ENCODE measurements around the gene BCAR3. TPM values are rescaled to one million over a fixed set of nuclear protein-coding genes. Genes with fewer than 3 reads are reported as not detected.
A peak's percentile ranks its signal among the peaks of the same experiment; 100 is the strongest.

Gene BCAR3
- total RNA-seq, 6 donors from 2014 or later: 26.3 to 48.8 (median 31.9) TPM

DNA sequence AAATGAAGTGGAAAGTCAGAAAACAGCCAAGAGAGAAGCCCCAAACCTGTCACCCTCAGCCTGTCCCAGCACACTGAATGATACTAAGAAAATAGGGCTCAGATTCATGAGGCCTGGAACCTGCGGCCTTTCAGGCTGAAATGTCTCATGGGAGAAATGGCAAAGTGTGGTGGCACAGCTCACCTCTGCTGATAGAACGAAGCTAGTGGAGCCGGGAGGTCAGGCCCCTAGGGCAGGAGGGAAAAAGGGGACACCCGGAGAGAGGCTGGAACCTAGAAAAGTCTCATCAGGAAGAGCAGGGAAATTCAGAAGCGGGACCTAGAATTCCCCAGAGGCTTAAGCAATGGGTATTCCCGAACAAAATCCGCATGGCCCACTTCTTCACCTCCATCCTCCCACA, 107.1 kb downstream of the BCAR3 start:
- Histone ChIP-seq H3K9me3 (no peaks in the 10 kb centered on the region), H3K27me3 (no peaks in the 10 kb centered on the region), H3K4me3 (no peak overlapping the region), H3K27ac (peak overlapping the region in 1 of 4 donors; percentile 53), H3K36me3 (peaks cover 4 to 90% (median 48%) of the 10 kb centered on the region in 4 donors), H3K4me1 (peaks cover 3 to 12% (median 5%) of the 10 kb centered on the region in 4 donors)
- ATAC-seq (ENCODE audit: low FRiP score in 2 of 2) (no peak), DNase-seq (no peak)
- WGBS, 2 donors: 94 to 96% methylated on average over 7 of the region's 7 CpGs
- no peak for TF ChIP-seq POLR2AphosphoS5 (IDR thresholded peaks at IDR 0.05)
- no peak for TF ChIP-seq EP300 (IDR thresholded peaks at IDR 0.05)
- TF ChIP-seq, protein P1, sequence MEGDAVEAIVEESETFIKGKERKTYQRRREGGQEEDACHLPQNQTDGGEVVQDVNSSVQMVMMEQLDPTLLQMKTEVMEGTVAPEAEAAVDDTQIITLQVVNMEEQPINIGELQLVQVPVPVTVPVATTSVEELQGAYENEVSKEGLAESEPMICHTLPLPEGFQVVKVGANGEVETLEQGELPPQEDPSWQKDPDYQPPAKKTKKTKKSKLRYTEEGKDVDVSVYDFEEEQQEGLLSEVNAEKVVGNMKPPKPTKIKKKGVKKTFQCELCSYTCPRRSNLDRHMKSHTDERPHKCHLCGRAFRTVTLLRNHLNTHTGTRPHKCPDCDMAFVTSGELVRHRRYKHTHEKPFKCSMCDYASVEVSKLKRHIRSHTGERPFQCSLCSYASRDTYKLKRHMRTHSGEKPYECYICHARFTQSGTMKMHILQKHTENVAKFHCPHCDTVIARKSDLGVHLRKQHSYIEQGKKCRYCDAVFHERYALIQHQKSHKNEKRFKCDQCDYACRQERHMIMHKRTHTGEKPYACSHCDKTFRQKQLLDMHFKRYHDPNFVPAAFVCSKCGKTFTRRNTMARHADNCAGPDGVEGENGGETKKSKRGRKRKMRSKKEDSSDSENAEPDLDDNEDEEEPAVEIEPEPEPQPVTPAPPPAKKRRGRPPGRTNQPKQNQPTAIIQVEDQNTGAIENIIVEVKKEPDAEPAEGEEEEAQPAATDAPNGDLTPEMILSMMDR (IDR thresholded peaks at IDR 0.05): no peak
- no peak for TF ChIP-seq POLR2A (IDR thresholded peaks at IDR 0.05)

DNA sequence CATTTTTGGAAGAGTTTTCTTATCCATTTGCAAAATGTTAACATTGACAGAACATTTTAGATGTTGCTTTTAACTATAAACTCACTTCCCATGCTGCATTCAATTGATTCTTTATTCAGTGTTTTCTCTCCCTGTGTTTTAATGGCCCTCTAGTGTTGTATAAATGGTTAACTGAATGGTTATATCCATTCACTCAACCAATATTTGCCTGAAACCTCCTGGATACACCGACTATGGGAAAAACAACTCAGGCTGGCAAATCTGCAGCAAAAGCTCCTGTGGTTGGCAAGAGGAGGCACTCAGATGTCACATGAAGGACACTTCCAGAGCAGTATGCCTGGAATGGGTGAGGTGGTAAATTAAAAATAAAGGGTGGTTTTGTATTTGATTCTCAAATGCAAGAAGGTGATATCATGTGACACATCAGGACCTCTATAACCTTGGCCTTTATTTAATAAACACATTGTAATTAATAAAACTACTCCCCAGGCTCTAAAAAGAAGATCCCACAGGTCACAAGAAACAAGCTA, 107.6 kb downstream of the BCAR3 start:
- Histone ChIP-seq H3K9me3 (no peaks in the 10 kb centered on the region), H3K27me3 (no peaks in the 10 kb centered on the region), H3K36me3 (peaks cover 4 to 92% (median 49%) of the 10 kb centered on the region in 4 donors), H3K4me1 (peaks cover 0 to 7% (median 1%) of the 10 kb centered on the region in 4 donors), H3K27ac (peak overlapping the region in 1 of 4 donors; percentile 53), H3K4me3 (no peak overlapping the region)
- DNase-seq (no peak), ATAC-seq (ENCODE audit: low FRiP score in 2 of 2) (no peak)
- 63 to 74% methylated on average over 1 of the region's 1 CpG for WGBS, 2 donors
- TF ChIP-seq POLR2A (IDR thresholded peaks at IDR 0.05) (no peak), EP300 (IDR thresholded peaks at IDR 0.05) (no peak), POLR2AphosphoS5 (IDR thresholded peaks at IDR 0.05) (no peak)
- TF ChIP-seq, protein P1 (IDR thresholded peaks at IDR 0.05): no peak

DNA sequence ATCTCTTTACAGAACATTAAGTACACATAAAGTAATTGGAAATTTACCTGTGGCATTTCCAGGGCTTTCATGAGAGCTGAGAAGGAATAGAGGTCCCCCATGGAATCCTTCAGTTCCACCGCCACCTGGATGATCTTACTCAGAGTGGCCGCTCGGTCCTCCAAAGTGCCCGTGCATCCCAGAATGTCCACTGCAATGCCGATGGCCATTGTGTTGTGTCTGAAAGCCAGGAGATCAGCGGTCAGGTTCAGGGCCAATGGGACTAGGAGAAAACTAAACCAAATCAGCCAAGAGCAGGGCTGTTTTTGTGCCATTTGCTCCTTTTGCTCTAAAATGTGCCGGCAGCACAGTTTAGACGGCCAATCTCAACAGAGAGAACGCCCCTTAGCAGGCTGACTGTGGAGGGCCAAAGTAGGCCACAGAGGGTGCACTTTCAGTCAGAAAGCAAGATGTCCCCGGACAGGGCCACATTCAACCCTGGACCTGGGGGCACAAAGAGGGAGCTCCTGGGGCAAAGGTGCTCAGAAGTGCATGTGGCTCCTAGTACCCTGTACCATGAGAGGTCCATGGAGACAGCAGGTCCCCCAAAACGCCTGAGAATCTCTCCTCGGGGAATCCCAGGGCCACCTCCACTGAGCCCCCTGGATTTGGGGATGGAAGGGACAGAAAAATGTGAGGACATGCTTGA, 109.9 kb downstream of the BCAR3 start:
- peaks cover 4 to 87% (median 62%) of the 10 kb centered on the region in 4 donors for H3K36me3 ChIP-seq
- H3K27ac ChIP-seq: peak overlapping the region in 1 of 4 donors; percentile 27
- H3K9me3 ChIP-seq: no peaks in the 10 kb centered on the region
- DNase-seq (no peak), ATAC-seq (ENCODE audit: low FRiP score in 2 of 2) (no peak)
- H3K27me3 ChIP-seq: no peaks in the 10 kb centered on the region
- H3K4me1 ChIP-seq: peaks cover 0 to 13% (median 3%) of the 10 kb centered on the region in 4 donors
- WGBS, 2 donors: 94 to 100% methylated on average over 9 to 12 of the region's 12 CpGs
- TF ChIP-seq POLR2A (IDR thresholded peaks at IDR 0.05) (no peak), EP300 (IDR thresholded peaks at IDR 0.05) (no peak), POLR2AphosphoS5 (IDR thresholded peaks at IDR 0.05) (no peak)
- TF ChIP-seq, protein P1 (IDR thresholded peaks at IDR 0.05): no peak
- H3K4me3 ChIP-seq: no peak overlapping the region

DNA sequence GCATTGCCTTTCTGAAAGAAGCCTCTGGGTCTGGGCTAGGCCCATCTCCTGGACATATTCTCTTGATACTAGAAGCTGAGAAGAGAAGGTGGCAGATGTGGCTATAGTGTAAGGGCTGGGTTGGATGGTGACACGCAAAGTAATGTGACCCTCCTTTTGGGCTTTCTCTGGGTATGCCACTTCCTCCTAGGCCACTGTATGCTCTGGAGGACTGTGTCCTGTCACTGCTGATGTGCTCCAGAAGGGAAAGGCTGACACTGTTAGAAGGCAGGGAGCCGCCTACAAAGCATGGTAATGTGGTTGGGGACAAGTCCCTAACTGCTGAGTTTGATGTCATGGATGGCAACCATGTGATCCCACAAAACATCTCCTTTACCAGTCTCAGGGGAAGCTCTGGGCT, 112.1 kb downstream of the BCAR3 start:
- Histone ChIP-seq H3K27me3 (no peaks in the 10 kb centered on the region), H3K4me1 (peaks cover 9 to 22% (median 15%) of the 10 kb centered on the region in 4 donors), H3K9me3 (no peaks in the 10 kb centered on the region), H3K4me3 (no peak overlapping the region), H3K36me3 (peaks cover 0 to 86% (median 51%) of the 10 kb centered on the region in 4 donors), H3K27ac (peak overlapping the region in 1 of 4 donors; percentile 4)
- 93 to 94% methylated on average over 2 of the region's 2 CpGs for WGBS, 2 donors
- no peak for DNase-seq
- peak in 1 of 2 donors; percentile 15 for ATAC-seq (ENCODE audit: low FRiP score in 2 of 2)
- no peak for TF ChIP-seq POLR2AphosphoS5 (IDR thresholded peaks at IDR 0.05)
- TF ChIP-seq, protein P1 (IDR thresholded peaks at IDR 0.05): no peak
- no peak for TF ChIP-seq POLR2A (IDR thresholded peaks at IDR 0.05)
- no peak for TF ChIP-seq EP300 (IDR thresholded peaks at IDR 0.05)
